ENCODE measurements around the gene FGF14.

Gene FGF14

GRCh38 chr13:102369302-102369701 lies 32.5 kb downstream of the FGF14 start:
- H3K9ac ChIP-seq (ENCODE audit: insufficient read length, low read depth) = no peak overlapping the region
- no peaks in the 10 kb centered on the region for H3K36me3 ChIP-seq (ENCODE audit: insufficient read depth, insufficient read length, low read length)
- TF ChIP-seq SUZ12 (IDR thresholded peaks at IDR 0.05; ENCODE audit: extremely low read depth, insufficient read depth, insufficient read length) = no peak
- no peak for TF ChIP-seq ZNF274 (IDR thresholded peaks at IDR 0.05; ENCODE audit: low read depth, low read length)
- TF ChIP-seq YY1 (IDR thresholded peaks at IDR 0.05; ENCODE audit: insufficient read depth, insufficient read length) = no peak
- H3K4me1 ChIP-seq (ENCODE audit: insufficient read depth, insufficient read length) = no peaks in the 10 kb centered on the region
- no peak overlapping the region for H3K4me3 ChIP-seq (ENCODE audit: insufficient read length, low read depth)
- H3K27me3 ChIP-seq (ENCODE audit: insufficient read depth, insufficient read length) = no peaks in the 10 kb centered on the region
- DNase-seq (ENCODE audit: low read depth, low spot score) = no peak
- no peaks in the 10 kb centered on the region for H3K9me3 ChIP-seq (ENCODE audit: insufficient read depth, low read length)

GRCh38 chr13:102367836-102368235 lies 34.0 kb downstream of the FGF14 start:
- no peaks in the 10 kb centered on the region for H3K4me1 ChIP-seq (ENCODE audit: insufficient read depth, insufficient read length)
- H3K9ac ChIP-seq (ENCODE audit: insufficient read length, low read depth) = no peak overlapping the region
- H3K9me3 ChIP-seq (ENCODE audit: insufficient read depth, low read length) = no peaks in the 10 kb centered on the region
- H3K4me3 ChIP-seq (ENCODE audit: insufficient read length, low read depth) = no peak overlapping the region
- no peak for TF ChIP-seq ZNF274 (IDR thresholded peaks at IDR 0.05; ENCODE audit: low read depth, low read length)
- no peaks in the 10 kb centered on the region for H3K27me3 ChIP-seq (ENCODE audit: insufficient read depth, insufficient read length)
- H3K36me3 ChIP-seq (ENCODE audit: insufficient read depth, insufficient read length, low read length) = no peaks in the 10 kb centered on the region
- DNase-seq (ENCODE audit: low read depth, low spot score) = no peak

- H3K9me3 ChIP-seq (ENCODE audit: insufficient read depth, low read length) = no peaks in the 10 kb centered on the region
- H3K27me3 ChIP-seq (ENCODE audit: insufficient read depth, insufficient read length) = no peaks in the 10 kb centered on the region
- TF ChIP-seq SUZ12 (IDR thresholded peaks at IDR 0.05; ENCODE audit: extremely low read depth, insufficient read depth, insufficient read length) (no peak), ZNF274 (IDR thresholded peaks at IDR 0.05; ENCODE audit: low read depth, low read length) (no peak), YY1 (IDR thresholded peaks at IDR 0.05; ENCODE audit: insufficient read depth, insufficient read length) (no peak)
- no peaks in the 10 kb centered on the region for H3K36me3 ChIP-seq (ENCODE audit: insufficient read depth, insufficient read length, low read length)
- H3K4me3 ChIP-seq (ENCODE audit: insufficient read length, low read depth) = no peak overlapping the region
- H3K4me1 ChIP-seq (ENCODE audit: insufficient read depth, insufficient read length) = no peaks in the 10 kb centered on the region
- H3K9ac ChIP-seq (ENCODE audit: insufficient read length, low read depth) = no peak overlapping the region
- DNase-seq (ENCODE audit: low read depth, low spot score) = no peak
Measured at GRCh38 chr13:102361113-102361512, 40.7 kb downstream of the FGF14 start.

GRCh38 chr13:102359264-102359663 lies 42.6 kb downstream of the FGF14 start:
- Histone ChIP-seq H3K4me3 (ENCODE audit: insufficient read length, low read depth) (no peak overlapping the region), H3K36me3 (ENCODE audit: insufficient read depth, insufficient read length, low read length) (no peaks in the 10 kb centered on the region), H3K9ac (ENCODE audit: insufficient read length, low read depth) (no peak overlapping the region), H3K4me1 (ENCODE audit: insufficient read depth, insufficient read length) (no peaks in the 10 kb centered on the region), H3K9me3 (ENCODE audit: insufficient read depth, low read length) (0 out of 2 replicates have a peak, but pooled peaks cover 1% of the 10 kb centered on the region), H3K27me3 (ENCODE audit: insufficient read depth, insufficient read length) (no peaks in the 10 kb centered on the region)
- TF ChIP-seq YY1 (IDR thresholded peaks at IDR 0.05; ENCODE audit: insufficient read depth, insufficient read length) (no peak), ZNF274 (IDR thresholded peaks at IDR 0.05; ENCODE audit: low read depth, low read length) (no peak), SUZ12 (IDR thresholded peaks at IDR 0.05; ENCODE audit: extremely low read depth, insufficient read depth, insufficient read length) (no peak)
- DNase-seq (ENCODE audit: low read depth, low spot score) = no peak

- H3K27me3 ChIP-seq (ENCODE audit: insufficient read depth, insufficient read length) = no peaks in the 10 kb centered on the region
- no peaks in the 10 kb centered on the region for H3K36me3 ChIP-seq (ENCODE audit: insufficient read depth, insufficient read length, low read length)
- H3K4me3 ChIP-seq (ENCODE audit: insufficient read length, low read depth) = no peak overlapping the region
- H3K9me3 ChIP-seq (ENCODE audit: insufficient read depth, low read length) = peaks cover 10% of the 10 kb centered on the region; the same call in 1 of the 2 replicates
- no peaks in the 10 kb centered on the region for H3K4me1 ChIP-seq (ENCODE audit: insufficient read depth, insufficient read length)
- H3K9ac ChIP-seq (ENCODE audit: insufficient read length, low read depth) = no peak overlapping the region
- no peak for DNase-seq (ENCODE audit: low read depth, low spot score)
- TF ChIP-seq ZNF274 (IDR thresholded peaks at IDR 0.05; ENCODE audit: low read depth, low read length) (no peak), SUZ12 (IDR thresholded peaks at IDR 0.05; ENCODE audit: extremely low read depth, insufficient read depth, insufficient read length) (no peak), YY1 (IDR thresholded peaks at IDR 0.05; ENCODE audit: insufficient read depth, insufficient read length) (no peak)
Measured at GRCh38 chr13:102355251-102355650, 46.6 kb downstream of the FGF14 start.

GRCh38 chr13:102354011-102354410 lies 47.8 kb downstream of the FGF14 start:
- H3K27me3 ChIP-seq (ENCODE audit: insufficient read depth, insufficient read length) = no peaks in the 10 kb centered on the region
- H3K9ac ChIP-seq (ENCODE audit: insufficient read length, low read depth) = no peak overlapping the region
- DNase-seq (ENCODE audit: low read depth, low spot score) = no peak
- no peaks in the 10 kb centered on the region for H3K36me3 ChIP-seq (ENCODE audit: insufficient read depth, insufficient read length, low read length)
- H3K4me3 ChIP-seq (ENCODE audit: insufficient read length, low read depth) = no peak overlapping the region
- H3K9me3 ChIP-seq (ENCODE audit: insufficient read depth, low read length) = peaks cover 10% of the 10 kb centered on the region; the same call in 1 of the 2 replicates
- H3K4me1 ChIP-seq (ENCODE audit: insufficient read depth, insufficient read length) = no peaks in the 10 kb centered on the region
- no peak for TF ChIP-seq SUZ12 (IDR thresholded peaks at IDR 0.05; ENCODE audit: extremely low read depth, insufficient read depth, insufficient read length)

- no peaks in the 10 kb centered on the region for H3K36me3 ChIP-seq (ENCODE audit: insufficient read depth, insufficient read length, low read length)
- DNase-seq (ENCODE audit: low read depth, low spot score) = no peak
- H3K4me3 ChIP-seq (ENCODE audit: insufficient read length, low read depth) = no peak overlapping the region
- no peak overlapping the region for H3K9ac ChIP-seq (ENCODE audit: insufficient read length, low read depth)
- TF ChIP-seq ZNF274 (IDR thresholded peaks at IDR 0.05; ENCODE audit: low read depth, low read length) = no peak
- TF ChIP-seq YY1 (IDR thresholded peaks at IDR 0.05; ENCODE audit: insufficient read depth, insufficient read length) = no peak
- TF ChIP-seq SUZ12 (IDR thresholded peaks at IDR 0.05; ENCODE audit: extremely low read depth, insufficient read depth, insufficient read length) = no peak
- peaks cover 10% of the 10 kb centered on the region; the same call in 1 of the 2 replicates for H3K9me3 ChIP-seq (ENCODE audit: insufficient read depth, low read length)
- H3K4me1 ChIP-seq (ENCODE audit: insufficient read depth, insufficient read length) = no peaks in the 10 kb centered on the region
- H3K27me3 ChIP-seq (ENCODE audit: insufficient read depth, insufficient read length) = no peaks in the 10 kb centered on the region
Measured at GRCh38 chr13:102351521-102351920, 50.3 kb downstream of the FGF14 start.

- no peaks in the 10 kb centered on the region for H3K9me3 ChIP-seq (ENCODE audit: insufficient read depth, low read length)
- no peaks in the 10 kb centered on the region for H3K4me1 ChIP-seq (ENCODE audit: insufficient read depth, insufficient read length)
- H3K36me3 ChIP-seq (ENCODE audit: insufficient read depth, insufficient read length, low read length) = no peaks in the 10 kb centered on the region
- H3K27me3 ChIP-seq (ENCODE audit: insufficient read depth, insufficient read length) = no peaks in the 10 kb centered on the region
- DNase-seq (ENCODE audit: low read depth, low spot score) = no peak
- no peak overlapping the region for H3K9ac ChIP-seq (ENCODE audit: insufficient read length, low read depth)
- H3K4me3 ChIP-seq (ENCODE audit: insufficient read length, low read depth) = no peak overlapping the region
- TF ChIP-seq YY1 (IDR thresholded peaks at IDR 0.05; ENCODE audit: insufficient read depth, insufficient read length) (no peak), ZNF274 (IDR thresholded peaks at IDR 0.05; ENCODE audit: low read depth, low read length) (no peak), SUZ12 (IDR thresholded peaks at IDR 0.05; ENCODE audit: extremely low read depth, insufficient read depth, insufficient read length) (no peak)
Measured at GRCh38 chr13:102347490-102347889, 54.4 kb downstream of the FGF14 start.
